ENCODE results near the gene AICDA.
"Not testable (repeated sequence)": the region's sequence is repeated elsewhere in the genome, so short reads cannot be mapped to it uniquely, and the experiment has no call there.

The AICDA gene

DNA sequence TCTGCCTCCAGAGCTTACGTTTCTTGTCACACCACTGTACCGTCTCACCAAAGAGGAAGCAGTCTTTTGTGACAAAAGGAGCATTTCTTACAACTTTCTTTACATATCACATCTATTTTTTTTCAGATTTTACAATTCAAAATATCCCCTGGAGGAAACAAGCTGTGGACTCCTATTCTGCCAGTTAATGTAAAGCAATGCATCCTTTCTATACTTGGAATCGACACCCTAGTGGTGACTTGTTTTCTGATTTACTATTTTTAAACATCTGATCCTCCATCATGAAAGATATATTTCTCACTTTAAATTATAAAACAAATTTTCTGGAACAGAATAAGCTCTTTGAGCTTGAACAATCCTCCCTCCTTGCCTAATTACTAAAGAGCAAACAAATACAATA, 34.8 kb downstream of the AICDA start:
- Histone ChIP-seq H3K4me2 (ENCODE audit: low read length) (no peak overlapping the region), H2AFZ (no peak overlapping the region), H3K9me3 (ENCODE audit: control insufficient read depth, low read length) (no peaks in the 10 kb centered on the region), H3K9ac (no peak overlapping the region), H3K4me1 (no peaks in the 10 kb centered on the region), H3K27me3 (ENCODE audit: control insufficient read depth, insufficient read depth, low read length) (no peaks in the 10 kb centered on the region), H3K27ac (no peak overlapping the region), H3K79me2 (no peaks in the 10 kb centered on the region), H3K36me3 (ENCODE audit: control insufficient read depth, insufficient read depth, low read length) (no peaks in the 10 kb centered on the region), H3K4me3 (ENCODE audit: low read depth, low read length) (no peak overlapping the region)
- TF ChIP-seq CTCF (IDR thresholded peaks at IDR 0.05), result no peak

DNA sequence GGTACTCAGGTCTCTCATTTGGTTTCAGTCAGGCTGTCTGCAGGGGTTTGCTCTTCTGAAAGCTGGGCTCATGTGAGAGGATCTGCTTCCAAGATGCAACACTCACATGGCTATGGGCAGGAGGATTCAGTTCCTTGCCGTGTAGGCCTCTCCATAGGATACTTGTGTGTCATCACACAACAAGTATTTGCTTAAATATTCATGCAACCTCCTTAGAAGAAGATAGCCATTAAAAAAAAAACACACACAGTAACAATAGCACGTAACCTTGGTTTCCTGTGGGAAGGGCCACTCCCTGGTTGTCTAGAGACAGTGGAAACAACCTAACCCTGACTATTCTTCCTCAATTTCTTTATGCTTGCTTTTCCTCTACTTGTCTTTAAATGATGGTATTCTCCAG, 40.2 kb downstream of the AICDA start:
- Histone ChIP-seq H3K9me3 (ENCODE audit: control insufficient read depth, low read length) (no peaks in the 10 kb centered on the region), H3K4me1 (no peaks in the 10 kb centered on the region), H2AFZ (peak overlapping the region; percentile 2), H3K4me2 (ENCODE audit: low read length) (no peak overlapping the region), H3K36me3 (ENCODE audit: control insufficient read depth, insufficient read depth, low read length) (no peaks in the 10 kb centered on the region), H3K79me2 (no peaks in the 10 kb centered on the region), H3K27ac (no peak overlapping the region), H3K4me3 (ENCODE audit: low read depth, low read length) (no peak overlapping the region), H3K9ac (no peak overlapping the region), H3K27me3 (ENCODE audit: control insufficient read depth, insufficient read depth, low read length) (no peaks in the 10 kb centered on the region)
- no peak for TF ChIP-seq CTCF (IDR thresholded peaks at IDR 0.05)

- H3K4me1 ChIP-seq, result no peaks in the 10 kb centered on the region
- no peak overlapping the region for H3K9ac ChIP-seq
- H3K27ac ChIP-seq, result peak overlapping the region; percentile 29
- H2AFZ ChIP-seq, result no peak overlapping the region
- no peaks in the 10 kb centered on the region for H3K27me3 ChIP-seq (ENCODE audit: control insufficient read depth, insufficient read depth, low read length)
- no peaks in the 10 kb centered on the region for H3K79me2 ChIP-seq
- no peaks in the 10 kb centered on the region for H3K9me3 ChIP-seq (ENCODE audit: control insufficient read depth, low read length)
- TF ChIP-seq CTCF (IDR thresholded peaks at IDR 0.05), result no peak
- H3K4me2 ChIP-seq (ENCODE audit: low read length), result no peak overlapping the region
- no peaks in the 10 kb centered on the region for H3K36me3 ChIP-seq (ENCODE audit: control insufficient read depth, insufficient read depth, low read length)
- no peak overlapping the region for H3K4me3 ChIP-seq (ENCODE audit: low read depth, low read length)
Measured at GRCh38 chr12:8566525-8566924, 46.1 kb downstream of the AICDA start.

DNA sequence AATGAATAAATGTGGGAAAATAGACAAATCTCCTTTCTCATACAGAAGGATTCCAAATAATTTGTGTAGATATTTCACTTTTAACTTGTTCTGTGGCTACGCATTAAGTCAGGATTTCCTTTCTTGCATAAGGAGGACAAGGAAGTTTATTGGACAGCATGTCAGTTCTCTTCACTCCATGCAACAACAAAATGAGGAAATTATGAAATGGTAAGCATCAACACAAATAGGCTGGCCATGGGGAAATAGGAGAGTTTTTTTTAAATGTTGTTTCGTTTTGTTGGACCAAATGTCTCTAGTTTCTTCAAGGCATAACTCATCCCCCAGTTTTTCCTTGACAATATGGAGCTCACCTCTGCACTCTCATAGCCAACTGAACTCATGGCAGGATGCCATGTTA, 46.6 kb downstream of the AICDA start:
- H3K4me3 ChIP-seq (ENCODE audit: low read depth, low read length); H3K4me1 ChIP-seq; H3K27me3 ChIP-seq (ENCODE audit: control insufficient read depth, insufficient read depth, low read length); H3K9ac ChIP-seq; H2AFZ ChIP-seq; H3K36me3 ChIP-seq (ENCODE audit: control insufficient read depth, insufficient read depth, low read length); H3K9me3 ChIP-seq (ENCODE audit: control insufficient read depth, low read length); H3K4me2 ChIP-seq (ENCODE audit: low read length); H3K79me2 ChIP-seq: not testable (repeated sequence)
- peak overlapping the region; percentile 29 for H3K27ac ChIP-seq

- Histone ChIP-seq H3K9me3 (ENCODE audit: control insufficient read depth, low read length) (no peaks in the 10 kb centered on the region), H3K36me3 (ENCODE audit: control insufficient read depth, insufficient read depth, low read length) (no peaks in the 10 kb centered on the region), H3K27me3 (ENCODE audit: control insufficient read depth, insufficient read depth, low read length) (no peaks in the 10 kb centered on the region), H3K79me2 (no peaks in the 10 kb centered on the region), H3K9ac (no peak overlapping the region), H3K4me2 (ENCODE audit: low read length) (no peak overlapping the region), H3K4me1 (no peaks in the 10 kb centered on the region), H3K27ac (no peak overlapping the region), H2AFZ (no peak overlapping the region), H3K4me3 (ENCODE audit: low read depth, low read length) (no peak overlapping the region)
- no peak for TF ChIP-seq CTCF (IDR thresholded peaks at IDR 0.05)
Measured at GRCh38 chr12:8564656-8565055, 48.0 kb downstream of the AICDA start.

All from parathyroid adenoma (tissue), 2 donors.